Psoas muscle (tissue), 8 donors: ENCODE measurements around the gene RASGEF1C. TPM values are rescaled to one million over a fixed set of nuclear protein-coding genes. Genes with fewer than 3 reads are reported as not detected.
"Not testable (repeated sequence)": the region's sequence is repeated elsewhere in the genome, so short reads cannot be mapped to it uniquely, and the experiment has no call there.

Source experiments
- ATAC-seq, 4 donors: fragments of 200-7000 bp; cut with Tn5 transposase; one replicate each; pipeline ENCODE4 v1.9.1; 2020; ENCODE audit warnings: moderate library complexity in 3 of 4, mild to moderate bottlenecking in 2 of 4
- DNase-seq, 2 donors: peaks; one replicate each; pipeline ENCODE4 v3.0.0-alpha.2; 2020
- H3K27ac ChIP-seq: fragments of 200-600 bp; one replicate; pipeline ENCODE4 v1.8.0; 2022
- H3K27me3 ChIP-seq, 3 donors: fragments of 200-600 bp in 1 of 3; one replicate each; pipeline versions ENCODE4 v1.6.1 to v1.8.0; 2013 to 2022; ENCODE audit warnings: low read length in 2 of 3, mild to moderate bottlenecking in 2 of 3, moderate library complexity in 1 of 3; ENCODE audit not compliant: insufficient read depth in 3 of 3
- H3K36me3 ChIP-seq, 2 donors: fragments of 200-600 bp in 1 of 2; one replicate each; pipeline versions ENCODE4 v1.6.1 to v1.8.0; 2013 to 2022; ENCODE audit warnings: low read depth in 1 of 2, mild to moderate bottlenecking in 1 of 2, moderate library complexity in 1 of 2; ENCODE audit not compliant: insufficient read depth in 1 of 2
- H3K4me1 ChIP-seq: fragments of 200-600 bp; one replicate; pipeline ENCODE4 v1.8.0; 2022
- H3K4me3 ChIP-seq: fragments of 200-600 bp; one replicate; pipeline ENCODE4 v1.8.0; 2022; ENCODE audit warnings: mild to moderate bottlenecking
- H3K9me3 ChIP-seq: fragments of 200-600 bp; one replicate; pipeline ENCODE4 v1.8.0; 2022
- CTCF ChIP-seq: fragments of 200-600 bp; IDR thresholded peaks from one replicate; pipeline ENCODE4 v1.8.0; 2022; ENCODE audit warnings: antibody characterized with exemption
- WGBS, 3 donors: extraction: QIAGEN DNeasy Blood & Tissue Kit; methylation state at CpG; one replicate each; pipeline versions ENCODE4 v1.1.6 to v1.1.7; 2013; 5-methylcytosine and 5-hydroxymethylcytosine counted together
- intact Hi-C, 2 donors: fragments of 100-400 bp; cut with DNase I; formaldehyde crosslinking; loops; one replicate each; pipeline versions ENCODE4 v1.11.0 to v1.14.2; 2022
- polyA plus RNA-seq, 3 donors: library from polyadenylated mRNA; stranded (reverse); fragments of 200-250 nt; gene quantifications; one replicate each; pipeline ENCODE4 v1.2.3, GENCODE V29; 2013
- total RNA-seq, 4 donors: library from RNA; stranded (reverse); fragmentation: NEBNext Ultra II Directional in 2 of 4; extraction: Animal tissue kit (Norgen Biotek cat#: 25700) in 2 of 4; gene quantifications; one replicate each; pipeline versions ENCODE4 v1.2.1 to v1.2.4, GENCODE V29; 2021 to 2023
- donor health status: healthy with polysubstance abuse.
- donor health status: DM: no; HTN: no; CAD: no; lungs with moderate emphysema.
- donor health status: Bipolar disorder and iron deficiency.
- donor health status: healthy.
- donor health status: DM: yes; HTN: yes; CAD: no.
- donor health status: DM: no; HTN: no; CAD: no.
- donor health status: DM: no; HTN: no; CAD: no.
- donor health status: DM: yes; HTN: yes; CAD: no.

The RASGEF1C gene
- total and polyA plus RNA-seq, 7 donors = 0.03 to 0.05 (median 0.04) TPM; not detected in 4

- WGBS, 3 donors = 7 to 9% (median 8%) methylated on average over 4 of the region's 4 CpGs
- Histone ChIP-seq H3K4me1 (no peaks in the 10 kb centered on the region), H3K36me3 (no peaks in the 10 kb centered on the region), H3K27ac (no peak overlapping the region), H3K27me3 (peaks cover 0 to 33% (median 4%) of the 10 kb centered on the region in 3 donors), H3K9me3 (peaks cover 17% of the 10 kb centered on the region), H3K4me3 (no peak overlapping the region)
- DNase-seq (no peak), ATAC-seq (no peak)
- intact Hi-C loops = no loop called here
- TF ChIP-seq CTCF = no peak
Observed at GRCh38 chr5:180213256-180213600, 4.2 kb upstream of the RASGEF1C start.

- TF ChIP-seq CTCF = no peak
- intact Hi-C loops = no loop called here
- Histone ChIP-seq H3K9me3 (peaks cover 14% of the 10 kb centered on the region), H3K36me3 (no peaks in the 10 kb centered on the region), H3K27ac (no peak overlapping the region), H3K4me3 (no peak overlapping the region), H3K27me3 (peaks cover 0 to 39% (median 7%) of the 10 kb centered on the region in 3 donors), H3K4me1 (no peaks in the 10 kb centered on the region)
- ATAC-seq = no peak
- DNase-seq = no peak
- whole genome bisulfite sequencing, 3 donors = 36 to 38% (median 37%) methylated on average over 19 of the region's 19 CpGs
Observed at GRCh38 chr5:180212363-180213255, 3.6 kb upstream of the RASGEF1C start.

- intact Hi-C loops = no loop called here
- Histone ChIP-seq H3K27me3 (peaks cover 0 to 48% (median 7%) of the 10 kb centered on the region in 3 donors), H3K4me1 (no peaks in the 10 kb centered on the region), H3K36me3 (no peaks in the 10 kb centered on the region), H3K9me3 (peaks cover 7% of the 10 kb centered on the region), H3K4me3 (no peak overlapping the region), H3K27ac (no peak overlapping the region)
- ATAC-seq (no peak), DNase-seq (no peak)
- TF ChIP-seq CTCF = no peak
- WGBS, 3 donors = 81 to 90% (median 83%) methylated on average over 4 of the region's 4 CpGs
Observed at GRCh38 chr5:180211761-180212035, 2.7 kb upstream of the RASGEF1C start.

- H3K4me1 ChIP-seq = no peaks in the 10 kb centered on the region
- TF ChIP-seq CTCF = no peak
- no peaks in the 10 kb centered on the region for H3K36me3 ChIP-seq
- ATAC-seq (no peak), DNase-seq (no peak)
- H3K9me3 ChIP-seq = peaks cover 3% of the 10 kb centered on the region
- peaks cover 0 to 54% (median 7%) of the 10 kb centered on the region in 3 donors for H3K27me3 ChIP-seq
- no peak overlapping the region for H3K4me3 ChIP-seq
- WGBS, 3 donors = 82 to 93% (median 88%) methylated on average over 16 of the region's 16 CpGs
- no peak overlapping the region for H3K27ac ChIP-seq
- intact Hi-C loops = no loop called here
Observed at GRCh38 chr5:180210961-180211760, 2.1 kb upstream of the RASGEF1C start.

- H3K27ac ChIP-seq, ATAC-seq, intact Hi-C loops, H3K36me3 ChIP-seq, DNase-seq, H3K4me3 ChIP-seq, H3K4me1 ChIP-seq, H3K9me3 ChIP-seq: not testable (repeated sequence)
- 83 to 85% (median 84%) methylated on average over 12 of the region's 12 CpGs for WGBS, 3 donors
- peaks cover 0 to 59% (median 7%) of the 10 kb centered on the region in 3 donors for H3K27me3 ChIP-seq
Observed at GRCh38 chr5:180210077-180210476, 1.1 kb upstream of the RASGEF1C start.
